Keratinocyte (primary cell): ENCODE data around the gene TRPM3. TPM values are rescaled to one million over a fixed set of nuclear protein-coding genes. Genes with fewer than 3 reads are reported as not detected.

ENCODE experiments used
- DNase-seq: peaks from one replicate; pipeline ENCODE4 v3.0.0-alpha.2; 2011; ENCODE audit warnings: low read depth, missing footprints, low spot score
- FAIRE-seq: peaks from 2 replicates; lab custom pipeline; 2011; peaks lifted over from hg19 to GRCh38; lab: Jason Lieb, UNC
- H2AFZ ChIP-seq: 2 replicates; pipeline ENCODE4 v1.6.0; 2012; ENCODE audit warnings: low read length, control low read depth, inconsistent platforms; ENCODE audit not compliant: control insufficient read depth
- H3K27ac ChIP-seq: 2 replicates; pipeline ENCODE4 v1.5.1; 2011; ENCODE audit warnings: low read length; ENCODE audit not compliant: control insufficient read depth, insufficient read depth
- H3K27me3 ChIP-seq: 3 replicates; pipeline ENCODE4 v1.6.0; 2011; ENCODE audit warnings: low read length; ENCODE audit not compliant: control insufficient read depth, insufficient read depth; ENCODE audit errors: extremely low read depth
- H3K36me3 ChIP-seq, 2 experiments: 2 replicates in 1 of 2; 3 replicates in 1 of 2; pipeline ENCODE4 v1.5.1; 2011; ENCODE audit warnings: low read length in 2 of 2, mild to moderate bottlenecking in 1 of 2; ENCODE audit not compliant: control insufficient read depth in 2 of 2, insufficient read depth in 2 of 2; ENCODE audit errors: extremely low read depth in 1 of 2
- H3K4me1 ChIP-seq: 3 replicates; pipeline ENCODE4 v1.5.1; 2011; ENCODE audit warnings: low read length; ENCODE audit not compliant: control insufficient read depth, insufficient read depth; ENCODE audit errors: extremely low read depth
- H3K4me2 ChIP-seq: 3 replicates; pipeline ENCODE4 v1.6.0; 2011; ENCODE audit warnings: low read depth, low read length; ENCODE audit not compliant: control insufficient read depth, insufficient read depth; ENCODE audit errors: extremely low read depth
- H3K4me3 ChIP-seq, 3 experiments: fragments of 200-600 bp in 1 of 3; sonication (generic) in 1 of 3; 2 replicates in 2 of 3; 3 replicates in 1 of 3; pipeline ENCODE4 v1.5.1; 2011 to 2016; ENCODE audit warnings: low read length in 3 of 3, mild to moderate bottlenecking in 3 of 3, control low read depth in 2 of 3, inconsistent platforms in 1 of 3, low read depth in 1 of 3, mixed read lengths in 1 of 3, mixed run types in 1 of 3, moderate library complexity in 1 of 3; ENCODE audit not compliant: control insufficient read depth in 2 of 3, insufficient read depth in 2 of 3; ENCODE audit errors: extremely low read depth in 1 of 3
- H3K79me2 ChIP-seq: 2 replicates; pipeline ENCODE4 v1.6.0; 2012; ENCODE audit warnings: low read length; ENCODE audit not compliant: control insufficient read depth, insufficient read depth
- H3K9ac ChIP-seq: 3 replicates; pipeline ENCODE4 v1.6.0; 2011; ENCODE audit warnings: low read length; ENCODE audit not compliant: control insufficient read depth, insufficient read depth; ENCODE audit errors: extremely low read depth
- H3K9me1 ChIP-seq: 3 replicates; pipeline ENCODE4 v1.6.0; 2011; ENCODE audit warnings: low read length; ENCODE audit not compliant: control insufficient read depth, insufficient read depth; ENCODE audit errors: extremely low read depth
- H3K9me3 ChIP-seq: 2 replicates; pipeline ENCODE4 v1.5.1; 2012; ENCODE audit warnings: low read depth, low read length; ENCODE audit not compliant: control insufficient read depth
- H4K20me1 ChIP-seq: 3 replicates; pipeline ENCODE4 v1.6.0; 2011; ENCODE audit warnings: low read length; ENCODE audit not compliant: control insufficient read depth, insufficient read depth; ENCODE audit errors: extremely low read depth
- EZH2 ChIP-seq: IDR thresholded peaks from one replicate; pipeline ENCODE4 v1.6.1; 2012; ENCODE audit warnings: inconsistent platforms, mild to moderate bottlenecking, low read length, moderate library complexity
- dilution Hi-C: fragments of 300-500 bp; cut with MboI; formaldehyde crosslinking; loops from one replicate; pipeline ENCODE4 v1.7.0; 2020; ENCODE audit warnings: low sequenced_read_pairs; ENCODE audit not compliant: extremely low pct_ligation_motif_present
- polyA plus RNA-seq, 5 experiments: library from polyadenylated mRNA; depleted of rRNA in 3 of 5; stranded (reverse) in 3 of 5; stranded (forward) in 1 of 5; unstranded in 1 of 5; fragments of >200 nt; gene quantifications; 1 replicate in 1 of 5; 2 replicates in 3 of 5; 3 replicates in 1 of 5; pipeline versions ENCODE4 v1.2.1 to v1.2.3, GENCODE V29; 2011 to 2012; ENCODE audit warnings: missing spikeins in 2 of 5, low read depth in 1 of 5, low replicate concordance in 1 of 5
- TF ChIP-seq, protein P1 (sequence below), 3 experiments: IDR thresholded peaks in 1 of 3; conservative IDR thresholded peaks in 1 of 3; optimal IDR thresholded peaks in 1 of 3; 2 replicates in 2 of 3; 3 replicates in 1 of 3; pipeline versions ENCODE3 to v1.5.1; 2011; ENCODE audit warnings: low read length in 3 of 3, mild to moderate bottlenecking in 3 of 3, moderate library complexity in 2 of 3, control low read depth in 1 of 3, inconsistent platforms in 1 of 3; ENCODE audit not compliant: insufficient read depth in 2 of 3; ENCODE audit errors: extremely low read depth in 1 of 3

The TRPM3 gene
- polyA plus RNA-seq, 1 donor (not counting 4 experiments of a cell fraction or from before 2014, with no cell fraction given), result 0.03 TPM

DNA sequence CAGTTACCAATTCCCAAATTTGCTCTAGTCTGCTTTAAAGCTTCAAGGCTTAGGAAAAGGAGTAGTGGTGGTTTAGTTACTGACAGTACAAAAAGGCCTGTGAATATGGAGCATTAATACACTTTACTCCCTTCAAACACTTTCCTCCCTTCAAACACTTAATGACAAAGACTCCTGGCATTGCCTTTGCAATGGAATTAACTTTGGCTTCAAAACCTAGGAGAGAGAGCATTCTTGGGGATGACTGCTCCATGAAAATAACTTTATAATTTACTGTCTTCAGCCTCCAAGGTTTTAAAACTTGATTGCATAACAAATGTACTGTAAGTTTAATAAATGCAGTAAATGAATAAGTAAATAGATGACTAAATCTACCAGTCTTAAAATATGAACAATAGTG lies 185.6 kb downstream of the TRPM3 start:
- Histone ChIP-seq H3K9ac (no peak overlapping the region), H3K36me3 (no peaks in the 10 kb centered on the region), H4K20me1 (no peaks in the 10 kb centered on the region), H3K27me3 (peaks cover 4% of the 10 kb centered on the region), H3K79me2 (no peaks in the 10 kb centered on the region), H3K9me1 (no peaks in the 10 kb centered on the region), H3K27ac (no peak overlapping the region), H2AFZ (no peak overlapping the region), H3K9me3 (no peaks in the 10 kb centered on the region), H3K4me2 (no peak overlapping the region), H3K4me3 (no peak overlapping the region), H3K4me1 (no peaks in the 10 kb centered on the region)
- TF ChIP-seq EZH2, result no peak
- TF ChIP-seq, protein P1, sequence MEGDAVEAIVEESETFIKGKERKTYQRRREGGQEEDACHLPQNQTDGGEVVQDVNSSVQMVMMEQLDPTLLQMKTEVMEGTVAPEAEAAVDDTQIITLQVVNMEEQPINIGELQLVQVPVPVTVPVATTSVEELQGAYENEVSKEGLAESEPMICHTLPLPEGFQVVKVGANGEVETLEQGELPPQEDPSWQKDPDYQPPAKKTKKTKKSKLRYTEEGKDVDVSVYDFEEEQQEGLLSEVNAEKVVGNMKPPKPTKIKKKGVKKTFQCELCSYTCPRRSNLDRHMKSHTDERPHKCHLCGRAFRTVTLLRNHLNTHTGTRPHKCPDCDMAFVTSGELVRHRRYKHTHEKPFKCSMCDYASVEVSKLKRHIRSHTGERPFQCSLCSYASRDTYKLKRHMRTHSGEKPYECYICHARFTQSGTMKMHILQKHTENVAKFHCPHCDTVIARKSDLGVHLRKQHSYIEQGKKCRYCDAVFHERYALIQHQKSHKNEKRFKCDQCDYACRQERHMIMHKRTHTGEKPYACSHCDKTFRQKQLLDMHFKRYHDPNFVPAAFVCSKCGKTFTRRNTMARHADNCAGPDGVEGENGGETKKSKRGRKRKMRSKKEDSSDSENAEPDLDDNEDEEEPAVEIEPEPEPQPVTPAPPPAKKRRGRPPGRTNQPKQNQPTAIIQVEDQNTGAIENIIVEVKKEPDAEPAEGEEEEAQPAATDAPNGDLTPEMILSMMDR (optimal IDR thresholded peaks at IDR 0.05 in 1 of 3, IDR thresholded peaks at IDR 0.05 in 1 of 3, conservative IDR thresholded peaks at IDR 0.05 in 1 of 3; ENCODE audit: extremely low read depth in 1 of 3, insufficient read depth in 2 of 3, low read length in 3 of 3), result no peak
- DNase-seq (no peak), FAIRE-seq (no peak)
- dilution Hi-C loops, result no loop called here

- DNase-seq, result no peak
- Histone ChIP-seq H2AFZ (no peak overlapping the region), H3K9me1 (no peaks in the 10 kb centered on the region), H3K36me3 (no peaks in the 10 kb centered on the region), H3K4me2 (no peak overlapping the region), H4K20me1 (no peaks in the 10 kb centered on the region), H3K27me3 (peaks cover 4% of the 10 kb centered on the region), H3K9ac (no peak overlapping the region), H3K9me3 (no peaks in the 10 kb centered on the region), H3K79me2 (no peaks in the 10 kb centered on the region), H3K4me3 (no peak overlapping the region), H3K27ac (no peak overlapping the region), H3K4me1 (no peaks in the 10 kb centered on the region)
- TF ChIP-seq, protein P1 (optimal IDR thresholded peaks at IDR 0.05 in 1 of 3, IDR thresholded peaks at IDR 0.05 in 1 of 3, conservative IDR thresholded peaks at IDR 0.05 in 1 of 3; ENCODE audit: extremely low read depth in 1 of 3, insufficient read depth in 2 of 3, low read length in 3 of 3), result no peak
- no peak for TF ChIP-seq EZH2
- FAIRE-seq, result no peak
- dilution Hi-C loops, result no loop called here
Observed at GRCh38 chr9:70934642-70935041, 186.8 kb downstream of the TRPM3 start.
